Measurements from ENCODE around the gene PEPD.

Gene PEPD

GRCh38 chr19:33545217-33545981 lies 23.8 kb upstream of the PEPD start:
- DNase-seq, result no peak

- no peak for DNase-seq
These were observed 13.6 kb upstream of the PEPD start for GRCh38 chr19:33535226-33535625.

- no peak for DNase-seq
These were observed 11.4 kb upstream of the PEPD start for GRCh38 chr19:33532859-33533460.

GRCh38 chr19:33530842-33531241 lies 9.3 kb upstream of the PEPD start:
- DNase-seq, result no peak

GRCh38 chr19:33530296-33530695 lies 8.7 kb upstream of the PEPD start:
- no peak for DNase-seq

- no peak for DNase-seq
These were observed 7.6 kb upstream of the PEPD start for GRCh38 chr19:33529094-33529676.

- DNase-seq, result no peak
These were observed 6.8 kb upstream of the PEPD start for GRCh38 chr19:33528404-33528803.

GRCh38 chr19:33527125-33527524 lies 5.5 kb upstream of the PEPD start:
- DNase-seq, result no peak

- DNase-seq, result no peak
These were observed 2.6 kb upstream of the PEPD start for GRCh38 chr19:33524024-33524664.

GRCh38 chr19:33523167-33523566 lies 1.6 kb upstream of the PEPD start:
- no peak for DNase-seq

GRCh38 chr19:33522371-33522662 lies 726 bp upstream of the PEPD start:
- DNase-seq, result no peak

GRCh38 chr19:33520844-33521479 lies 629 bp downstream of the PEPD start:
- no peak for DNase-seq

- no peak for DNase-seq
These were observed 1.4 kb downstream of the PEPD start for GRCh38 chr19:33520048-33520643.

GRCh38 chr19:33519416-33519815 lies 2.2 kb downstream of the PEPD start:
- DNase-seq, result no peak

GRCh38 chr19:33518541-33518940 lies 3.0 kb downstream of the PEPD start:
- no peak for DNase-seq

- DNase-seq, result no peak
These were observed 3.7 kb downstream of the PEPD start for GRCh38 chr19:33517922-33518321.

GRCh38 chr19:33515921-33516320 lies 5.7 kb downstream of the PEPD start:
- no peak for DNase-seq

- DNase-seq, result no peak
These were observed 6.6 kb downstream of the PEPD start for GRCh38 chr19:33514885-33515551.

GRCh38 chr19:33513424-33513823 lies 8.2 kb downstream of the PEPD start:
- DNase-seq, result no peak

GRCh38 chr19:33512580-33513137 lies 8.9 kb downstream of the PEPD start:
- no peak for DNase-seq

- DNase-seq, result no peak
These were observed 9.6 kb downstream of the PEPD start for GRCh38 chr19:33512021-33512420.

- no peak for DNase-seq
These were observed 10.2 kb downstream of the PEPD start for GRCh38 chr19:33511346-33511745.

All from fibroblast of upper back skin (primary cell).